HepG2 (cell line): ENCODE data around the gene TNFAIP8L2. TPM values are rescaled to one million over a fixed set of nuclear protein-coding genes. Genes with fewer than 3 reads are reported as not detected.

Source experiments
- KAT2B ChIP-seq: fragments of 150-350 bp; IDR thresholded peaks from 2 replicates; pipeline ENCODE4 v1.6.1; 2014; ENCODE audit warnings: low read depth, low read length, borderline replicate concordance
- KDM3A ChIP-seq: IDR thresholded peaks from 2 replicates; pipeline ENCODE4 v1.6.1; 2018; ENCODE audit warnings: low read depth, missing compliant biosample characterization
- MEF2D ChIP-seq: sonication (generic); formaldehyde crosslinking; IDR thresholded peaks from 2 replicates; pipeline ENCODE4 v1.5.1; 2020; ENCODE audit warnings: mild to moderate bottlenecking, missing genetic modification reagents
- SMYD3 ChIP-seq: sonication (generic); formaldehyde crosslinking; IDR thresholded peaks from 2 replicates; pipeline ENCODE4 v1.8.1; 2023; ENCODE audit warnings: mild to moderate bottlenecking, missing genetic modification reagents
- SOX13 ChIP-seq, 3 experiments: fragments of 450-650 bp in 1 of 3; sonication (generic) in 1 of 3; formaldehyde crosslinking in 1 of 3; IDR thresholded peaks in 2 of 3; conservative IDR thresholded peaks in 1 of 3; 2 replicates each; pipeline versions ENCODE4 v1.5.0 to v1.6.1; 2016 to 2020; ENCODE audit warnings: antibody characterized with exemption in 1 of 3, mild to moderate bottlenecking in 1 of 3, missing compliant biosample characterization in 1 of 3, missing genetic modification reagents in 1 of 3, moderate library complexity in 1 of 3
- ZNF713 ChIP-seq: sonication (generic); formaldehyde crosslinking; IDR thresholded peaks from 2 replicates; pipeline ENCODE4 v1.4.0; 2020; ENCODE audit warnings: mild to moderate bottlenecking, missing genetic modification reagents
- ZNF724P ChIP-seq: sonication (generic); formaldehyde crosslinking; IDR thresholded peaks from 2 replicates; pipeline ENCODE4 v1.8.0; 2022; ENCODE audit warnings: missing genetic modification reagents, borderline replicate concordance
- polyA plus RNA-seq, 8 experiments: library from polyadenylated mRNA; depleted of rRNA in 3 of 8; stranded (reverse) in 7 of 8; unstranded in 1 of 8; fragments of >200 nt; fragmentation: Illumina TruSeq in 4 of 8; extraction: Trizol in 4 of 8; gene quantifications; 2 replicates each; pipeline versions ENCODE4 v1.2.1 to v1.2.3, GENCODE V29; 2011 to 2016; ENCODE audit warnings: low read depth in 4 of 8, missing spikeins in 1 of 8, mixed read lengths in 1 of 8; ENCODE audit not compliant: insufficient read depth in 1 of 8
- total RNA-seq, 5 experiments: library from RNA; depleted of rRNA; stranded (reverse); fragments of >200 nt; fragmentation: Illumina TruSeq; extraction: Trizol; gene quantifications; 2 replicates each; pipeline ENCODE4 v1.2.3, GENCODE V29; 2016; ENCODE audit warnings: low read depth in 1 of 5
- TF ChIP-seq, protein P1 (sequence below): IDR thresholded peaks from 2 replicates; pipeline ENCODE4 v1.6.1; 2016; ENCODE audit warnings: low read depth, control low read depth
- TF ChIP-seq, protein P2 (sequence below): sonication (generic); formaldehyde crosslinking; IDR thresholded peaks from 2 replicates; pipeline ENCODE4 v1.4.0; 2020; ENCODE audit warnings: missing genetic modification reagents
- TF ChIP-seq, protein P3 (sequence below): sonication (generic); formaldehyde crosslinking; IDR thresholded peaks from 2 replicates; pipeline ENCODE4 v1.5.1; 2020; ENCODE audit warnings: missing genetic modification reagents, mild to moderate bottlenecking, borderline replicate concordance
- TF ChIP-seq, protein P4 (sequence below), 2 experiments: sonication (generic) in 1 of 2; formaldehyde crosslinking in 1 of 2; IDR thresholded peaks; 2 replicates each; pipeline versions ENCODE4 v1.5.1 to v1.6.1; 2011 to 2020; ENCODE audit warnings: borderline replicate concordance in 1 of 2, low read depth in 1 of 2, low read length in 1 of 2, mild to moderate bottlenecking in 1 of 2, missing genetic modification reagents in 1 of 2, moderate library complexity in 1 of 2

The TNFAIP8L2 gene
- total and polyA plus RNA-seq, 2 of the 13 experiments (the other 11 are each of a cell fraction or from before 2014, with no cell fraction given), result not detected

DNA sequence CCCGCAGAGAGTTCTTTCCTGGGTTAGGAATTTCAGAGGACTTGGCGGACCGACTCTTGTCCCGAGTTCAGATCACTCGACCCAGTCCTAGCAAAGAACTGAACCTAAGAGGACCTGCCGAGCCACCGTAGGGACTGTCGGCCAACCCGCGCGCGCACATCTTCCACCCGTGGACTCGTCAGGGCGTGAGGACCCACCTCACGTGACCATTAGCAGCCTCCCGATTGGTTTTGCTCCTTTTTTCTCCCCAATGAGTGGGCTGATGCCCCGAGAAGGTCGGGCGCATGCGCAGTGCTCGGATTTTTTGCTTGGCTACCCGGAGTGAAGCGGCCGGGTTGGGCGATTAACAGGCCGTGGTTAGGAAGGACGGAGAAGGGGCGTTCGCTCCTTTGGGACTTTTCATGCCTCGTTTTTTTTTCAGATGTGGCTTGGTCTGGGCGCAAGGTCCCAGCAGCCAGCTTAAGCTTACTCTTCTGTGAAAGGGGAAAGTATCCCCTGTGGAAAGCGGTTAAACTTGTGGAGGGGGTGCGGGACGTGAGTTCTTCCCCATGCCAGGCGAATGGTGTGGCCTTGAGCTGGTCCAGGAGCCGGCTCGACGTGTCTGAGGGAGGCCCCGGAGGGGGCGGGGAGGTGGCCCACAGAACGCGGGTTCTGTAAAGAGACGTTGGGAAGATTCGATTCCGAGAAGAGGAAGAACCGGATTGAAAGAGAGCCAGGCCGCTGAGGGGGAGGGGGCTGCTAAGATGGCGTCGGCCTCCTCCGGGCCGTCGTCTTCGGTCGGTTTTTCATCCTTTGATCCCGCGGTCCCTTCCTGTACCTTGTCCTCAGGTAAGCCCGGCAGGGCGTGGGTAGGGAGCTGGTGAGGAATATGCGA, 42.0 kb downstream of the TNFAIP8L2 start, which contains the start of gene PIP5K1A (continued):
- 0 out of 2 replicates have a peak, but pooled peaks have one; percentile 15 for TF ChIP-seq ZNF724P
- TF ChIP-seq, protein P1, sequence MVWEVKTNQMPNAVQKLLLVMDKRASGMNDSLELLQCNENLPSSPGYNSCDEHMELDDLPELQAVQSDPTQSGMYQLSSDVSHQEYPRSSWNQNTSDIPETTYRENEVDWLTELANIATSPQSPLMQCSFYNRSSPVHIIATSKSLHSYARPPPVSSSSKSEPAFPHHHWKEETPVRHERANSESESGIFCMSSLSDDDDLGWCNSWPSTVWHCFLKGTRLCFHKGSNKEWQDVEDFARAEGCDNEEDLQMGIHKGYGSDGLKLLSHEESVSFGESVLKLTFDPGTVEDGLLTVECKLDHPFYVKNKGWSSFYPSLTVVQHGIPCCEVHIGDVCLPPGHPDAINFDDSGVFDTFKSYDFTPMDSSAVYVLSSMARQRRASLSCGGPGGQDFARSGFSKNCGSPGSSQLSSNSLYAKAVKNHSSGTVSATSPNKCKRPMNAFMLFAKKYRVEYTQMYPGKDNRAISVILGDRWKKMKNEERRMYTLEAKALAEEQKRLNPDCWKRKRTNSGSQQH (CRISPR knock-in tag), result 0 out of 2 replicates have a peak, but pooled peaks have one; percentile 21
- no peak for TF ChIP-seq KAT2B
- TF ChIP-seq, protein P2, sequence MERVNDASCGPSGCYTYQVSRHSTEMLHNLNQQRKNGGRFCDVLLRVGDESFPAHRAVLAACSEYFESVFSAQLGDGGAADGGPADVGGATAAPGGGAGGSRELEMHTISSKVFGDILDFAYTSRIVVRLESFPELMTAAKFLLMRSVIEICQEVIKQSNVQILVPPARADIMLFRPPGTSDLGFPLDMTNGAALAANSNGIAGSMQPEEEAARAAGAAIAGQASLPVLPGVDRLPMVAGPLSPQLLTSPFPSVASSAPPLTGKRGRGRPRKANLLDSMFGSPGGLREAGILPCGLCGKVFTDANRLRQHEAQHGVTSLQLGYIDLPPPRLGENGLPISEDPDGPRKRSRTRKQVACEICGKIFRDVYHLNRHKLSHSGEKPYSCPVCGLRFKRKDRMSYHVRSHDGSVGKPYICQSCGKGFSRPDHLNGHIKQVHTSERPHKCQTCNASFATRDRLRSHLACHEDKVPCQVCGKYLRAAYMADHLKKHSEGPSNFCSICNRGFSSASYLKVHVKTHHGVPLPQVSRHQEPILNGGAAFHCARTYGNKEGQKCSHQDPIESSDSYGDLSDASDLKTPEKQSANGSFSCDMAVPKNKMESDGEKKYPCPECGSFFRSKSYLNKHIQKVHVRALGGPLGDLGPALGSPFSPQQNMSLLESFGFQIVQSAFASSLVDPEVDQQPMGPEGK (CRISPR knock-in tag), result no peak; the same call in 1 of the 2 replicates
- TF ChIP-seq, protein P3, sequence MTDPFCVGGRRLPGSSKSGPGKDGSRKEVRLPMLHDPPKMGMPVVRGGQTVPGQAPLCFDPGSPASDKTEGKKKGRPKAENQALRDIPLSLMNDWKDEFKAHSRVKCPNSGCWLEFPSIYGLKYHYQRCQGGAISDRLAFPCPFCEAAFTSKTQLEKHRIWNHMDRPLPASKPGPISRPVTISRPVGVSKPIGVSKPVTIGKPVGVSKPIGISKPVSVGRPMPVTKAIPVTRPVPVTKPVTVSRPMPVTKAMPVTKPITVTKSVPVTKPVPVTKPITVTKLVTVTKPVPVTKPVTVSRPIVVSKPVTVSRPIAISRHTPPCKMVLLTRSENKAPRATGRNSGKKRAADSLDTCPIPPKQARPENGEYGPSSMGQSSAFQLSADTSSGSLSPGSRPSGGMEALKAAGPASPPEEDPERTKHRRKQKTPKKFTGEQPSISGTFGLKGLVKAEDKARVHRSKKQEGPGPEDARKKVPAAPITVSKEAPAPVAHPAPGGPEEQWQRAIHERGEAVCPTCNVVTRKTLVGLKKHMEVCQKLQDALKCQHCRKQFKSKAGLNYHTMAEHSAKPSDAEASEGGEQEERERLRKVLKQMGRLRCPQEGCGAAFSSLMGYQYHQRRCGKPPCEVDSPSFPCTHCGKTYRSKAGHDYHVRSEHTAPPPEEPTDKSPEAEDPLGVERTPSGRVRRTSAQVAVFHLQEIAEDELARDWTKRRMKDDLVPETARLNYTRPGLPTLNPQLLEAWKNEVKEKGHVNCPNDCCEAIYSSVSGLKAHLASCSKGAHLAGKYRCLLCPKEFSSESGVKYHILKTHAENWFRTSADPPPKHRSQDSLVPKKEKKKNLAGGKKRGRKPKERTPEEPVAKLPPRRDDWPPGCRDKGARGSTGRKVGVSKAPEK (CRISPR knock-in tag), result no peak
- TF ChIP-seq SMYD3 (CRISPR knock-in tag), result no peak
- TF ChIP-seq SOX13 (IDR thresholded peaks at IDR 0.05), result no peak
- TF ChIP-seq SOX13 (CRISPR knock-in tag; conservative IDR thresholded peaks at IDR 0.05 in 1 of 2, IDR thresholded peaks at IDR 0.05 in 1 of 2), result no peak
- TF ChIP-seq, protein P4, sequence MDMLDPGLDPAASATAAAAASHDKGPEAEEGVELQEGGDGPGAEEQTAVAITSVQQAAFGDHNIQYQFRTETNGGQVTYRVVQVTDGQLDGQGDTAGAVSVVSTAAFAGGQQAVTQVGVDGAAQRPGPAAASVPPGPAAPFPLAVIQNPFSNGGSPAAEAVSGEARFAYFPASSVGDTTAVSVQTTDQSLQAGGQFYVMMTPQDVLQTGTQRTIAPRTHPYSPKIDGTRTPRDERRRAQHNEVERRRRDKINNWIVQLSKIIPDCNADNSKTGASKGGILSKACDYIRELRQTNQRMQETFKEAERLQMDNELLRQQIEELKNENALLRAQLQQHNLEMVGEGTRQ (IDR thresholded peaks at IDR 0.05; ENCODE audit: low read depth, low read length), result peak; percentile 98
- TF ChIP-seq, protein P4 (CRISPR knock-in tag; IDR thresholded peaks at IDR 0.05; ENCODE audit: borderline replicate concordance), result peak; percentile 99
- no peak for TF ChIP-seq ZNF713
- TF ChIP-seq MEF2D (CRISPR knock-in tag), result 0 out of 2 replicates have a peak, but pooled peaks have one; percentile 33
- 0 out of 2 replicates have a peak, but pooled peaks have one; percentile 53 for TF ChIP-seq KDM3A (CRISPR knock-in tag)
